CD4-positive, alpha-beta T cell treated with Interferon alpha-2 for 1 hour (primary cell): ENCODE measurements around the gene REM2.

Experiments
- DNase-seq, 2 donors: peaks; one replicate each; pipeline ENCODE4 v3.0.0-alpha.2; 2020 to 2022

The REM2 gene, protein sequence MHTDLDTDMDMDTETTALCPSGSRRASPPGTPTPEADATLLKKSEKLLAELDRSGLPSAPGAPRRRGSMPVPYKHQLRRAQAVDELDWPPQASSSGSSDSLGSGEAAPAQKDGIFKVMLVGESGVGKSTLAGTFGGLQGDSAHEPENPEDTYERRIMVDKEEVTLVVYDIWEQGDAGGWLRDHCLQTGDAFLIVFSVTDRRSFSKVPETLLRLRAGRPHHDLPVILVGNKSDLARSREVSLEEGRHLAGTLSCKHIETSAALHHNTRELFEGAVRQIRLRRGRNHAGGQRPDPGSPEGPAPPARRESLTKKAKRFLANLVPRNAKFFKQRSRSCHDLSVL

DNA sequence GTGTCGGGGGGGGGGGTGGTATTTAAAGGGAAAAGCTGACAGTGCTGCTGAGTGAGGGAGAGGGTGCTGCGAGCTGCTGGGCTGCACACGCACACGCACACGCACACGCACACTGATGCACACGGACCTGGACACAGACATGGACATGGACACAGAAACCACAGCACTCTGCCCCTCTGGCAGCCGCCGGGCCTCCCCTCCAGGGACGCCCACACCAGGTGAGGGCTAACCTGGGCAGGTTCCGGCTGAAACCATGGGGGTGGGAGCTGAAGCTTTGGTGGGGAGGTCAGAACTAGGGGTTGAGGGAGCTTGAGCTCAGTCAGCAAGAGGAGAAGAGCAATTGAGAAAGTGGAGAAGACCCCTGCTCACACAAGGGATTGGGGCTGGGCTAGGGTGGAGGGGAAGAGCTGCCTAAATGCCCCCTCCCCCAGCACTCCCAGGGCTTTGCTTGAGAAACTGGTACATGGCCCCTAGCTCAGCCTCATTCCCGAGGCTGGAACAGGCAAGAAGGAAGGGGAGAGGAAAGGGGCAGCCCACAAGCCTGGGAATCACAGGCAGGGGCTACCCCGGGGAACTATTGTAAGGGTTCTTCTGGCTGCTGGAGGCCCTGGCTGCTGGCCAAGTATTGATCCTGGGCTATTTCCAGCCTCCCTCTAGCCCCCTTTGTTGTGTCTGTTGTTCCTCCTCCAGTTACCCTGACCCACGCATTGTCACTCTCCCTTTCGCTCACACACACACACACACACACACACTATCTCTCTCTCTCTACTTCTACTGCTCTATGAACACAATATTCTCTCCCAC is at the start of gene REM2:
Gene REM2 (plus strand): TSS at position 50 of the 804 bp plus-strand sequence. CDS start 66 bp downstream, at position 116.
- DNase-seq, result no peak

DNA sequence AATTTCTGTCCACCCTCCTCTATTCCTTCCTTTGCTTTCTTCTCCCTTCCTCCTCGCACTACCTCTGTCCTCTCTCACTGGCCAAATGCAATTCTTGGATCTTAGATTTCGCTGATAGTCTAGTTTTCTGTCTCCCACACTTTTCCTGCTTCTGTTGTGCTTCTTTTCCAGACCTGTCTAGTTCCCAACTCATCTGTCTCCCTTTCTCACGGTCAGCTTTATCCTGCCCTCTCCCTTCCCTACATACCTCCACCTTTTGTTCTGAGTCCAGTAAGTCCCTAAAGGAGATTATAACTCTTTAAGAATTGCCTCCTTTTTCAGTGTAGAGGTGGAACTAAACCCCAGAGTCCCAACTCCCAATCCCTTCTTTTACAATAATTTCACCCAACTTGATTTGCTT is 47.5 kb upstream of the REM2 start:
- DNase-seq, result no peak

DNA sequence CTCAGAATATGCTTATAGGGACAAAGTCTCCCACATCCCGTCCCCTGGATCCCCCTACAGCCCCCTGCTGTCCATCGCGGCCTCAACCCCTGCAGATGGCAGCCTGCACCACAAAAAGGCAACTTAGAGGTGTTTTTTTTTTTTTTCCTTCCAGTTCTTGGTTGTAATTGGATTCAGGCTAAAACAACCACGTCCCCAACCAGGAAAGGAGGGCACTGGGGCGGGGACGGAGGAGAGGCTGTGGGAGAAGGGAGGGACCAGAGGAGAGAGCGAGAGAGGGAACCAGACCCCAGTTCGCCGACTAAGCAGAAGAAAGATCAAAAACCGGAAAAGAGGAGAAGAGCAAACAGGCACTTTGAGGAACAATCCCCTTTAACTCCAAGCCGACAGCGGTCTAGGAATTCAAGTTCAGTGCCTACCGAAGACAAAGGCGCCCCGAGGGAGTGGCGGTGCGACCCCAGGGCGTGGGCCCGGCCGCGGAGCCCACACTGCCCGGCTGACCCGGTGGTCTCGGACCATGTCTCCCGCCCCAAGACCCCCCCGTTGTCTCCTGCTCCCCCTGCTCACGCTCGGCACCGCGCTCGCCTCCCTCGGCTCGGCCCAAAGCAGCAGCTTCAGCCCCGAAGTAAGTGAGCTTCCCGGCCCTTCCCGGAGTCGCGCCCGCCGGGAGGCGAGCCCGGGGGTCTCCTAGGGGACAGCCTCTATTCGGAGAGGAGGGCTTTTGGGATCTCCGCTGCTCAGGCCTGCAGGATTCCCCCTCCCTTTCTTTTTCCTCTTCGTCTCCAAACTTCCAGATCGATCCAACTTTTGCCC is 46.5 kb upstream of the REM2 start, which contains the start of gene MMP14:
Gene MMP14 (plus strand): TSS at position 285 of the 813 bp plus-strand sequence. CDS start 233 bp downstream, at position 518.
- no peak for DNase-seq

DNA sequence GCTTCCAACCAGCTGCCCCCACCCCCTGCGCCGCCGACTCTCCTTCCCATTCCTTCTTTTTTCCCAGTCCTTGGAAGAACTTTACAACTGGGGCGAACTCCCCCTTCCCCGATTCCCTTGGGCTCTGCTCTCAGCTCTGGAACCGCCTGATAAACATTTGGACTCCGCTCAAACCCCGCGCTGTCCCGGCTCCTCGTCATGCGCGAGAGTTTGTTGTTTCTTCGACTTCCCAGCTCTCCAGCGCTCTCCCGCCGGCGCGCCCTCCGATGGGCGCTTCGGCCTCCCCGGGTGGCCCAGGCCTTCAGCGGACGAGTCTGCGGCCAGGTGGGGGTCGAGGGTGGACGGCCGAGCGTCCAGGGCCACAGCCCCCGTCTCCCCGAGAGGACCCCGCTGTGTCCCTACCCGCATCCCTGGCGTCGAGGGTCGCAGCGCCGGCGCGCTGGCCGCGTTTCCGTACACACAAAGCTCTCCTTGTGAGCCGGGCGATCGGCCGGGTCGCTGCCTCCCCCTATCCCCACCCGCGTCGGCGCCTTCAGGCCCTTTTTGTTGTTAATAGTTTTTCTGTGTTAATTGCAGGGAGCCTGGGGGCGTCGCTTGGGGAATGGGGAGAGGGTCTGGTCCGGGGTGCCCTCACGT is 45.8 kb upstream of the REM2 start:
- no peak for DNase-seq

DNA sequence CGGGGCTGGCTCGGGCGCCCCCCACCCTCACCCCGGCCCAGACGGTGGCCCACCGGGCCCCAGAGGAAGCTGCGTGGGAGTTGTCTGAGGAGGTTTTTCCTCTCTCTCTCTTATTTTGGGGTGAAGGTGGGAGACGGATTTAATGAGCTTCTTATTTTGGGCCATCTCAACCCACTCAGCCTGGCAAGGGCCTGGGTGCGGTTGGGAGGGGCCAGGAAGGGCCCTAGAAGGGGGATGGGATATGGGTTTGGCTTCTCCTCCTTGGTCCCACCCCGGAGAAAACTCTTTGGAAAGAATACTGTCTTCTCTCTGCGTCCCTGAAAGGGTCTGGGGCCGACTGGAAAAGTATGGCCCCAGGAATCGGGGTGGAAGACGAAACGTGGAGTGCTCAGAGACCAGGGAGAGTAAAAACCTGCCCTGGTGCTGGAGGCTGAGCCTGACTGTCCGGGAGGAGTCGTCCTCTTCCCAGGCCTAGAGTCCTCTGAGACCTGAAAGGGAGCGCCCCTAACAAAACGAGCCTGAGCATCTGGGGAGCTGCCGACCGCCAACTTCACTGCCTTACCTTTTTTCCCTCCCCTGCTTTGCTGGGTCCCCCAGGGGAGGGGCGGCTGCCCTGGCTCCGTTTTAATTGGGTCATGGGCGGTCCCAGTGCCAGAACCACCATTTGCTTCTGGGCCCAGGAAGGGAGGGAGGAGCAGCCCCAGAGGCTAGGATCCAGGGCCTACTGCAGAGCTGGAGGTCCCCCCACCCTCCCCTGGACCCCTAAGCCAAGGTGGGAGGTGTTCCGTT is 45.1 kb upstream of the REM2 start:
- DNase-seq, result no peak

DNA sequence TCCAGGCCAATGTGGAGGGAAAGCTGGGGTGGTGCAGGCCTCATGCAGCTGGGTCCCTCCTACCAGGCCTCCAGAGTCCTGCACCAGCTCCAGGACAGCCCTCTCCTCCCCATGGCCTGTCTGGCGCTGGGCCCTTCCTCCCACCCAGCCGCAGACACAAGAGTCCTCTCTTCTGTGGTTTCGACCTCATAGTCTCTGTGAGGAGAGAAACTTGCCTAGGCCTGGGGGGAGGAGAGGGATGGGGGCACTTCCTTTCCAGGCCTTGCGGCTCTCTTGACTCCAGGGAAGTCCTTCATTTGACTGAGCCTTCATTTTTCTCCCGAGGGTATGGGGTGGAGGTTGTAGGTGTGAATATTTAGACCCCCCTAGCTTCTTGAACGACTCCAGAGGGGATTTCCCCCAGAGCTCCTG is 44.4 kb upstream of the REM2 start:
- no peak for DNase-seq

DNA sequence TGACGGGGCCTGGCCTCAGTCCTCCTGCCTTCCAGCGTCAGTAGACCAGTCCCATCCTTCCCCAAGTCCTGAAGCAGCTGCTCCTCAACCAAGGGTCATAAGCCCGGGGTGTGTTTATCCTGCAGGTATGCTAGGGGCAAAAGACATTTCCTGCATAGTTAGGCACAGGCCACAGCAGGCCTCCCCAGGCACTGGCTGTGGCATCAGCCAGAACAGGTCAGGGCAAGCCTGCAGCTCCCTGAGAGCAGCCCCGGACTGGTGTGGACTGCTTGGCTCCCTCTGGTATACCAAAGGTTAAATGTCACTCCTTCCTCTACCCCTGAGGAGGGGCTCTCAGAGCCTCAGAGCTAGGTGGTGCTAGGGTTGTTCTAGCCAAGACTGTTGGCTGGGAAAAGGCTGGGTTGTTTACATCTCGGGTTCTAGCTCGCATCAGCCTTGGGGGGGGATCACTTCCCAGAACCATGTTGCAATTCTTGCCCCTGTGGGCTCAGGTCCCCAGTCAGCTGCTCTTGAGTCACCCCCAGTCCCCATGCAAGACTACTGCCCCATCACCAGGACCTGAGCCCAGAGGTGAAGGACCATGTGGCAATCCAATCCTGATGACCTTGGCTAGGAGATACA is 43.8 kb upstream of the REM2 start:
- no peak for DNase-seq

DNA sequence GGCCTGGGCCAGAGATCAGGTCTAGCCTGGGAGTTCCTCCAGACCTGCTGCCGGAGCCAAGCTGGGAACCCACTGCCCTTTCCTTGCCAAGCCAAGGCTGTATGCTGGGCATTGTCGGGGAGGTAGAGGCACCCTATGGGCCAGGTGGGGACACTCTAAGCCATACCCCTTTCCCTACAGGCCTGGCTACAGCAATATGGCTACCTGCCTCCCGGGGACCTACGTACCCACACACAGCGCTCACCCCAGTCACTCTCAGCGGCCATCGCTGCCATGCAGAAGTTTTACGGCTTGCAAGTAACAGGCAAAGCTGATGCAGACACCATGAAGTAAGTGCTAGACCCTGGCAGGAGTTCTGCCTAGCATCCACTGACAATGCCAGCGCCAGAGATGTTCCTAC is 41.7 kb upstream of the REM2 start:
- DNase-seq, result no peak

DNA sequence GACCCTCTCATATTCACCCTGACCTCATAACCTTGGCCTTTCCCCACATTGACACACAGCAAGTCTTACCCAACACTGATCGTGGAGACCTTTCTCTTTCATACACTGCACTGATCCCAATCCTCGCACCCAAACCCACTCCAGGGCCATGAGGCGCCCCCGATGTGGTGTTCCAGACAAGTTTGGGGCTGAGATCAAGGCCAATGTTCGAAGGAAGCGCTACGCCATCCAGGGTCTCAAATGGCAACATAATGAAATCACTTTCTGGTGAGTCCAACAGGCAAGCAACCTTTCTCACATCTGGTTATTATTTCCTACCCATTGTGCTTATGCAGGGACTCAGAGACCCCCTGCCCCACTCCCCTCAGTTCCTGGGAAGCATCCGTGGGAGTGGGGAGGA is 41.3 kb upstream of the REM2 start:
- DNase-seq, result no peak

DNA sequence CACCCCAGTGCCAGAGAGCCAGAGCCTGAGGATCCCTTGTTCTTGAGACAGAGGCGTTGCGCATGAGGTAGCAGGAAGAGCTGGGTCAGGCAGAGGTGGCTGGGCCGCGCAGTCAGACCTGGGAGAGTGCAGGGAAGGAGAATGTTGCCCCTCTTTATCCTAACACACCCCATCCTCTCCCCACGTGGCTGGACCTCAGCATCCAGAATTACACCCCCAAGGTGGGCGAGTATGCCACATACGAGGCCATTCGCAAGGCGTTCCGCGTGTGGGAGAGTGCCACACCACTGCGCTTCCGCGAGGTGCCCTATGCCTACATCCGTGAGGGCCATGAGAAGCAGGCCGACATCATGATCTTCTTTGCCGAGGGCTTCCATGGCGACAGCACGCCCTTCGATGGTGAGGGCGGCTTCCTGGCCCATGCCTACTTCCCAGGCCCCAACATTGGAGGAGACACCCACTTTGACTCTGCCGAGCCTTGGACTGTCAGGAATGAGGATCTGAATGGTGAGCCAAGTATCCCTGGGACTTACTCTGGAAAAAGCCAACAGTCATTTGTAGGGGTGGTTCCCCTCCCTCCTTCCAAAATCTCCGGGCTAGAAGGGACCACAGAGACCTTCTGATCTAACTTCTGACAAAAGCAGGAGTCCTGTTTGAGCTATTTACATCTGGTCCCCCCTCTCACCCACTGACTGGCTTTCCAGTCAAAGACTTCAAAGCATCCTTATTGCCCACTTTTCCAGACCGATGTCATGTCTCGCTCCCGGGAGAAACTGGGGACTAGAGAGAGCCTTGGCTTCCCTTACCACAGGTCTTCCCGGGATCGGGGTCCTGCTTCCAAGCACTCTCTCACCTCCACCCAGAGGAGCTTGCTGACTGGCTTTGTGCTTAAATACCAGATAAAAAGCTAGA is 40.6 kb upstream of the REM2 start:
- no peak for DNase-seq

DNA sequence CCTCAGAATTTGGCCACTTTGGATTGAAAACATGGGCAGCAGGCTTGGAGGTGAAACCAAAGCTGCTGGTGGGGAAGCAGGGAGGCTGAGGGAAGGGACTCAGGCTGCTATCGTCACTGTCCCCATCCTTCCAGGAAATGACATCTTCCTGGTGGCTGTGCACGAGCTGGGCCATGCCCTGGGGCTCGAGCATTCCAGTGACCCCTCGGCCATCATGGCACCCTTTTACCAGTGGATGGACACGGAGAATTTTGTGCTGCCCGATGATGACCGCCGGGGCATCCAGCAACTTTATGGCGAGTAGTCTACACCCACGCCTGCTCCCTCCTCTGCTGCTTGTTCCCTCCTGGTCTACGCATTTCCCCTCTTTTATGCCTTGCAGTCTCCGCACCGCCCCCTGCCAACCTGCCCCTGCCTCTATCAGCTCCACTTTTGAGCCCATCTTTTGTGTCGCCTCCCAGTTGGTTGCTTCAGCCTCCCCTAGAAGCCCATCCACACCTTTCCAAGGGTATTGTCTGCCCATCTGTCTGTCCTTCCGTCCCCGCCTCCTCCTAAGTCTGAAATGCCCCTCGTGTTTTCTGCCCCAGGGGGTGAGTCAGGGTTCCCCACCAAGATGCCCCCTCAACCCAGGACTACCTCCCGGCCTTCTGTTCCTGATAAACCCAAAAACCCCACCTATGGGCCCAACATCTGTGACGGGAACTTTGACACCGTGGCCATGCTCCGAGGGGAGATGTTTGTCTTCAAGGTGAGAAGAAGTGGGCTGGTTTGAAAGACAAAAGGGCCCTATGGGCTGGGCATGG is 39.7 kb upstream of the REM2 start:
- no peak for DNase-seq

DNA sequence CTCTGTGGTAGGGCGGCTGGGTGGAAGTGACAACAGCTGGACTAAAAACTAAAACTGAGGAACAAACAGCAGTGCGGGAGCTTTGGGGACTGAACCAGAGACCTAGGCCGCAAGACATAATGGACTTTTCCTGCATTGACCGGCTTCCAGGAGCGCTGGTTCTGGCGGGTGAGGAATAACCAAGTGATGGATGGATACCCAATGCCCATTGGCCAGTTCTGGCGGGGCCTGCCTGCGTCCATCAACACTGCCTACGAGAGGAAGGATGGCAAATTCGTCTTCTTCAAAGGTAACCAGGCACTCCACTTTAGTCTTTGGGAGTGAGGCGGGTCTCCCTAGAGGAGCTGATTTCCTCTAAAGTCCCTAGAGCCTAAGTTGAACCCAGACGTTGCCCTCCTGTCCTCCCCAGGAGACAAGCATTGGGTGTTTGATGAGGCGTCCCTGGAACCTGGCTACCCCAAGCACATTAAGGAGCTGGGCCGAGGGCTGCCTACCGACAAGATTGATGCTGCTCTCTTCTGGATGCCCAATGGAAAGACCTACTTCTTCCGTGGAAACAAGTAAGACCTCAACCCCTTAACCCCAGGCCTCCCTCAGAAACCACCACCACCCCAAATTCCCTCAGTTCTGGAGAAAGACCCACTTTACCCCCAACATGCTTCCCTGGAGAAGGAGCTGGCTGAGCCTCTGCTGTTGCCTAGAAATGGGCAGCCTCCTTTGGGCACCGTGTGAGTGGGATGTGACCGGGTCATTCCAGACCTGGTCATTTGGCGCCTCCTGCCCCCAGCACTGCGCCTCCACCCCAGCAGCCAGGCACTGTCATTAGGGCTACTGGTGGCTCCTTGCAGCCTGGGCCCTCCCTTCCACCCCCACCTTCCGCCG is 38.6 kb upstream of the REM2 start:
- DNase-seq, result no peak

DNA sequence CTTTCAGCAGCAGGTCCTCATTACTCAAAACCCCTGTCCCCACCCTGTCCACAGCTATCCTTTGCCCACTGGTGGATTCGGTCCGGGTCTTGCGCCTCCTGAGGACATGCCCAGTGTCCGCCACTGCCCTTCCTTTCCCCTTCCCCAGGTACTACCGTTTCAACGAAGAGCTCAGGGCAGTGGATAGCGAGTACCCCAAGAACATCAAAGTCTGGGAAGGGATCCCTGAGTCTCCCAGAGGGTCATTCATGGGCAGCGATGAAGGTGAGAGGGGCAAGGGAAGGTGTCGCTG is 38.0 kb upstream of the REM2 start:
- no peak for DNase-seq

DNA sequence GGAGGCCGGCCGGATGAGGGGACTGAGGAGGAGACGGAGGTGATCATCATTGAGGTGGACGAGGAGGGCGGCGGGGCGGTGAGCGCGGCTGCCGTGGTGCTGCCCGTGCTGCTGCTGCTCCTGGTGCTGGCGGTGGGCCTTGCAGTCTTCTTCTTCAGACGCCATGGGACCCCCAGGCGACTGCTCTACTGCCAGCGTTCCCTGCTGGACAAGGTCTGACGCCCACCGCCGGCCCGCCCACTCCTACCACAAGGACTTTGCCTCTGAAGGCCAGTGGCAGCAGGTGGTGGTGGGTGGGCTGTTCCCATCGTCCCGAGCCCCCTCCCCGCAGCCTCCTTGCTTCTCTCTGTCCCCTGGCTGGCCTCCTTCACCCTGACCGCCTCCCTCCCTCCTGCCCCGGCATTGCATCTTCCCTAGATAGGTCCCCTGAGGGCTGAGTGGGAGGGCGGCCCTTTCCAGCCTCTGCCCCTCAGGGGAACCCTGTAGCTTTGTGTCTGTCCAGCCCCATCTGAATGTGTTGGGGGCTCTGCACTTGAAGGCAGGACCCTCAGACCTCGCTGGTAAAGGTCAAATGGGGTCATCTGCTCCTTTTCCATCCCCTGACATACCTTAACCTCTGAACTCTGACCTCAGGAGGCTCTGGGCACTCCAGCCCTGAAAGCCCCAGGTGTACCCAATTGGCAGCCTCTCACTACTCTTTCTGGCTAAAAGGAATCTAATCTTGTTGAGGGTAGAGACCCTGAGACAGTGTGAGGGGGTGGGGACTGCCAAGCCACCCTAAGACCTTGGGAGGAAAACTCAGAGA is 37.0 kb upstream of the REM2 start:
- no peak for DNase-seq

DNA sequence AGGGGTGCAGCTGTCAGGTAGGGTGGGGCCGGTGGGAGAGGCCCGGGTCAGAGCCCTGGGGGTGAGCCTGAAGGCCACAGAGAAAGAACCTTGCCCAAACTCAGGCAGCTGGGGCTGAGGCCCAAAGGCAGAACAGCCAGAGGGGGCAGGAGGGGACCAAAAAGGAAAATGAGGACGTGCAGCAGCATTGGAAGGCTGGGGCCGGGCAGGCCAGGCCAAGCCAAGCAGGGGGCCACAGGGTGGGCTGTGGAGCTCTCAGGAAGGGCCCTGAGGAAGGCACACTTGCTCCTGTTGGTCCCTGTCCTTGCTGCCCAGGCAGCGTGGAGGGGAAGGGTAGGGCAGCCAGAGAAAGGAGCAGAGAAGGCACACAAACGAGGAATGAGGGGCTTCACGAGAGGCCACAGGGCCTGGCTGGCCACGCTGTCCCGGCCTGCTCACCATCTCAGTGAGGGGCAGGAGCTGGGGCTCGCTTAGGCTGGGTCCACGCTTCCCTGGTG is 36.2 kb upstream of the REM2 start:
- DNase-seq, result no peak

DNA sequence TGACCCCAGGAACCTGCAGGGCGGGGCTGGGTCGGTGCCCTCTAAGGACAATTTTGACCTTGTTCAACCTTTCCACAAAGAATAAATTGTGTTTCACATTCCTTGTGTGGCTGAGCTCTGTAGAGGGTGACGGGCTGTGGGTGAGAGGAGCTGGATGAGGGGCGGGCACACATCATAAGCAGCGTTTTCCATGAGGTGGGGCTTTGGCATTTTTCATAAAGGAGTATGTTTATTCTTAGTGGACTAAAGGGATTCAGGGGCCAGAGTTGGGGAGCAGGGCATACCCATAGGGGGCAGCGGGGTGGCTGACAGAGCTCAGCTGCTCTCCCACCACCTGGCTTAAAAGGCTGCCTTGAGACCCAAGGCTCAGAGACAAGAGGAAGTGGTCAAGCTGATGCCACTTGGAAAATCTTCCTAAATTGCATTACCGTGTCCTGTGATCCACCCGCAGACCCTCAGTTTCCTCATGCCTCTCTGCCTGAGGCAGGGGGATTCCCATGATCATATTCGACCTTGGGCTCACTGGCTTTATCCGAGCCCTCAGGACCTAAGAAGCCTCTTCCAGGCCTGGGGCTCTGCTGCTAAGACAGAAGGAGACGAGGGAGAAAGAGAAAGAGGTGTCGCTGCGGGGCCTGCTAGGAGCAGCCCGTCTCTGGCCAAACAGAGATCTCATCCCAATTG is 35.2 kb upstream of the REM2 start:
- DNase-seq, result no peak
